ENCODE data around the gene RYK. TPM values are rescaled to one million over a fixed set of nuclear protein-coding genes. Genes with fewer than 3 reads are reported as not detected.

Gene RYK
- total RNA-seq, 1 experiment from 2014 or later, result 76.1 TPM

GRCh38 chr3:134255404-134255803 is 4.7 kb upstream of the RYK start:
- intact Hi-C loops (cut with micrococcal nuclease), result no loop called here
- ChIA-PET POLR2A (no interaction called here), CTCF (interaction anchor here (0.9 to 1.2 kb wide), 2 partner anchors 22 to 36 kb away, joined by 3 read pairs; no protein-coding TSS in a partner anchor)
- Mint-ChIP-seq H3K36me3 (ENCODE audit: insufficient read depth, unreplicated experiment) (no peaks in the 10 kb centered on the region), H3K4me1 (ENCODE audit: insufficient read depth, unreplicated experiment) (peaks cover 7% of the 10 kb centered on the region), H3K9me3 (ENCODE audit: unreplicated experiment) (no peaks in the 10 kb centered on the region), H3K27ac (ENCODE audit: low read depth, unreplicated experiment) (peak overlapping the region; percentile 29), H3K4me3 (ENCODE audit: unreplicated experiment) (no peak overlapping the region), H3K27me3 (ENCODE audit: insufficient read depth, unreplicated experiment) (no peaks in the 10 kb centered on the region)
- no peak for DNase-seq (ENCODE audit: unreplicated experiment)
- TF ChIP-seq, protein P1, sequence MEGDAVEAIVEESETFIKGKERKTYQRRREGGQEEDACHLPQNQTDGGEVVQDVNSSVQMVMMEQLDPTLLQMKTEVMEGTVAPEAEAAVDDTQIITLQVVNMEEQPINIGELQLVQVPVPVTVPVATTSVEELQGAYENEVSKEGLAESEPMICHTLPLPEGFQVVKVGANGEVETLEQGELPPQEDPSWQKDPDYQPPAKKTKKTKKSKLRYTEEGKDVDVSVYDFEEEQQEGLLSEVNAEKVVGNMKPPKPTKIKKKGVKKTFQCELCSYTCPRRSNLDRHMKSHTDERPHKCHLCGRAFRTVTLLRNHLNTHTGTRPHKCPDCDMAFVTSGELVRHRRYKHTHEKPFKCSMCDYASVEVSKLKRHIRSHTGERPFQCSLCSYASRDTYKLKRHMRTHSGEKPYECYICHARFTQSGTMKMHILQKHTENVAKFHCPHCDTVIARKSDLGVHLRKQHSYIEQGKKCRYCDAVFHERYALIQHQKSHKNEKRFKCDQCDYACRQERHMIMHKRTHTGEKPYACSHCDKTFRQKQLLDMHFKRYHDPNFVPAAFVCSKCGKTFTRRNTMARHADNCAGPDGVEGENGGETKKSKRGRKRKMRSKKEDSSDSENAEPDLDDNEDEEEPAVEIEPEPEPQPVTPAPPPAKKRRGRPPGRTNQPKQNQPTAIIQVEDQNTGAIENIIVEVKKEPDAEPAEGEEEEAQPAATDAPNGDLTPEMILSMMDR (IDR thresholded peaks at IDR 0.05; ENCODE audit: unreplicated experiment), result no peak
- BruUV-seq (replicated peaks), result no TSS peak

DNA sequence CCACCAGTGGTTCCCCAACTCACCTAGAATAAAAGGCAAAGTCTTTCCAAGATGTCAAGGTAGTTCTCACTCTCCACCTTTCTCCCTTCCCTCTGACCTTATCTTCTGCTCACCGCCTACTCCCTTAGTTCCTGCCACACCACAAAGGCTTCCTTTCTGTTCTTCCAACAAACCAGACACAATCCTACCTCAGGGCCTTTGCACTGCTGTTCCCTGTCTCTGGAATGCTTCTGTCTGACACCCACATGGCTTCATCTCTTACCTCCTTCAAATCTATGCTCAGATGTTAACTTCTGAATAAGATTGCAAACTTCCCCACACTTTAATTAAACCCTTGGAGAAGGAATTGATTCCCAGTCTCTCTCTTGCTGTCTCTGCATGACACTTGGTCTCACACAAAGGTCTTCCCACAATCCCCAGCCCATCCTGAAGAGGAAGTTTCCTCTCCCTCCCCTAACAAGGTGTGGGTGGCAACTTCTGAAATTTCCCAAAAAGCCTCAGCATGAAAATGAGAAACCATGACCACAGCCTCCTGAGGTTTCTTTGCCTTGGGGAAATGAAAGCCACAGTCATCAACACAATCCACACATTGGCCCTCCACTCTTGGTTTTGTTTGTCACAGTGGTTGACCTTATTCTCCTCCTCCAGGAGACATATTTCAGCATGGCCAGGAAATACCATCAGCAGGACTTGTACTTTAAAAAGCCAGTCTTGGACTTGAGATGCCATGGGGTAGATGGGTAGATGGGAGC is 3.0 kb upstream of the RYK start:
- H3K4me1 Mint-ChIP-seq (ENCODE audit: insufficient read depth, unreplicated experiment), result peaks cover under 1% of the 10 kb centered on the region
- no peak for DNase-seq (ENCODE audit: unreplicated experiment)
- H3K27me3 Mint-ChIP-seq (ENCODE audit: insufficient read depth, unreplicated experiment), result no peaks in the 10 kb centered on the region
- TF ChIP-seq, protein P1 (IDR thresholded peaks at IDR 0.05; ENCODE audit: unreplicated experiment), result no peak
- no peaks in the 10 kb centered on the region for H3K36me3 Mint-ChIP-seq (ENCODE audit: insufficient read depth, unreplicated experiment)
- H3K4me3 Mint-ChIP-seq (ENCODE audit: unreplicated experiment), result no peak overlapping the region
- intact Hi-C loops (cut with micrococcal nuclease), result no loop called here
- no peak overlapping the region for H3K27ac Mint-ChIP-seq (ENCODE audit: low read depth, unreplicated experiment)
- POLR2A ChIA-PET, result interaction anchor here (0.6 to 1.6 kb wide), 3 partner anchors 12 to 41 kb away, joined by 3 read pairs; no protein-coding TSS in a partner anchor
- CTCF ChIA-PET, result interaction anchor here (0.7 to 1.9 kb wide), 3 partner anchors 9 to 56 kb away, joined by 3 to 7 read pairs (median 4); no protein-coding TSS in a partner anchor
- no TSS peak for BruUV-seq (replicated peaks)
- H3K9me3 Mint-ChIP-seq (ENCODE audit: unreplicated experiment), result no peaks in the 10 kb centered on the region

DNA sequence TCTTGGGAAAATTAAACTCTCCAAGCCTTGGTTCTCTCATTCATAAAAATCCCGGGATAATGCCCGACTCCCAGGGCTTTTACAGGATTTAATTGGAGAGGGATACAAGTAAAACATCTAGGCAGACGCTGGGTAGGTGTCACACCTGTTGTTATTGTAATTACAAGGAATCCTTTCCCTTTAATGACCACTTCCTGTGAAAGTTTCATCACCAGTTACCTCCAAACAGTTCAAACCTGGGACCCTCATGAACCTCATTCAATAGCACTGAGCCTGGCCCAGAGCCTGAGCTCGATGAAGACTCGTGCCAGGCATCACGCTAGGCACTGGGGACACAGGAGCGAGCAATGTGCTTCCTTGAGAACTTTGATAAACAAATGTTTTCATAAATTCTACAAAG is 2.1 kb upstream of the RYK start:
- DNase-seq (ENCODE audit: unreplicated experiment), result no peak
- TF ChIP-seq, protein P1 (IDR thresholded peaks at IDR 0.05; ENCODE audit: unreplicated experiment), result no peak
- BruUV-seq (replicated peaks), result no TSS peak
- intact Hi-C loops (cut with micrococcal nuclease), result no loop called here
- ChIA-PET POLR2A (interaction anchor here (0.7 to 1.6 kb wide), 3 partner anchors 11 to 40 kb away, joined by 3 read pairs; no protein-coding TSS in a partner anchor), CTCF (interaction anchor here (0.9 to 1.9 kb wide), 4 partner anchors 8 to 56 kb away, joined by 3 to 7 read pairs (median 4); no protein-coding TSS in a partner anchor)
- Mint-ChIP-seq H3K9me3 (ENCODE audit: unreplicated experiment) (no peaks in the 10 kb centered on the region), H3K4me1 (ENCODE audit: insufficient read depth, unreplicated experiment) (no peaks in the 10 kb centered on the region), H3K27me3 (ENCODE audit: insufficient read depth, unreplicated experiment) (no peaks in the 10 kb centered on the region), H3K4me3 (ENCODE audit: unreplicated experiment) (no peak overlapping the region), H3K27ac (ENCODE audit: low read depth, unreplicated experiment) (no peak overlapping the region), H3K36me3 (ENCODE audit: insufficient read depth, unreplicated experiment) (no peaks in the 10 kb centered on the region)

GRCh38 chr3:134251731-134252391 is 1.2 kb upstream of the RYK start:
- no peaks in the 10 kb centered on the region for H3K27me3 Mint-ChIP-seq (ENCODE audit: insufficient read depth, unreplicated experiment)
- H3K4me1 Mint-ChIP-seq (ENCODE audit: insufficient read depth, unreplicated experiment), result peaks cover 5% of the 10 kb centered on the region
- BruUV-seq (replicated peaks), result no TSS peak
- intact Hi-C loops (cut with micrococcal nuclease), result no loop called here
- POLR2A ChIA-PET, result interaction anchor here (0.7 to 4.5 kb wide), 8 partner anchors 9 to 112 kb away, joined by 3 to 21 read pairs (median 3); no protein-coding TSS in a partner anchor
- H3K9me3 Mint-ChIP-seq (ENCODE audit: unreplicated experiment), result peaks cover 6% of the 10 kb centered on the region
- DNase-seq (ENCODE audit: unreplicated experiment), result no peak
- H3K27ac Mint-ChIP-seq (ENCODE audit: low read depth, unreplicated experiment), result no peak overlapping the region
- peak overlapping the region; percentile 67 for H3K4me3 Mint-ChIP-seq (ENCODE audit: unreplicated experiment)
- H3K36me3 Mint-ChIP-seq (ENCODE audit: insufficient read depth, unreplicated experiment), result peaks cover 5% of the 10 kb centered on the region
- TF ChIP-seq, protein P1 (IDR thresholded peaks at IDR 0.05; ENCODE audit: unreplicated experiment), result no peak
- CTCF ChIA-PET, result interaction anchor here (0.9 to 1.9 kb wide), 5 partner anchors 9 to 40 kb away, joined by 3 to 7 read pairs (median 5); no protein-coding TSS in a partner anchor
